ENCODE data around the gene SOX9. TPM values are rescaled to one million over a fixed set of nuclear protein-coding genes. Genes with fewer than 3 reads are reported as not detected.

SOX9 gene
- total RNA-seq, 1 donor from 2014 or later = 36.8 TPM

GRCh38 chr17:72079700-72080099 is 41.1 kb upstream of the SOX9 start:
- TF ChIP-seq CTCF (conservative IDR thresholded peaks at IDR 0.05) = no peak
- no peak for DNase-seq (ENCODE audit: low read depth, low spot score)
- peaks cover 3% of the 10 kb centered on the region for H3K9me3 Mint-ChIP-seq
- no peaks in the 10 kb centered on the region for H3K36me3 Mint-ChIP-seq (ENCODE audit: low read depth)
- H3K27me3 Mint-ChIP-seq (ENCODE audit: low read depth) = no peaks in the 10 kb centered on the region
- H3K4me1 Mint-ChIP-seq = no peaks in the 10 kb centered on the region
- no peak overlapping the region for H3K27ac Mint-ChIP-seq (ENCODE audit: unreplicated experiment)
- no peak overlapping the region for H3K4me3 Mint-ChIP-seq

GRCh38 chr17:72087876-72088275 is 32.9 kb upstream of the SOX9 start:
- Mint-ChIP-seq H3K27me3 (ENCODE audit: low read depth) (no peaks in the 10 kb centered on the region), H3K4me3 (no peak overlapping the region), H3K36me3 (ENCODE audit: low read depth) (no peaks in the 10 kb centered on the region), H3K27ac (ENCODE audit: unreplicated experiment) (no peak overlapping the region), H3K4me1 (no peaks in the 10 kb centered on the region), H3K9me3 (no peaks in the 10 kb centered on the region)
- TF ChIP-seq CTCF (conservative IDR thresholded peaks at IDR 0.05) = no peak
- DNase-seq (ENCODE audit: low read depth, low spot score) = no peak

- no peaks in the 10 kb centered on the region for H3K9me3 Mint-ChIP-seq
These were observed 31.3 kb upstream of the SOX9 start for GRCh38 chr17:72089453-72089987.

GRCh38 chr17:72090108-72090507 is 30.7 kb upstream of the SOX9 start:
- no peak overlapping the region for H3K27ac Mint-ChIP-seq (ENCODE audit: unreplicated experiment)
- no peaks in the 10 kb centered on the region for H3K9me3 Mint-ChIP-seq
- no peaks in the 10 kb centered on the region for H3K36me3 Mint-ChIP-seq (ENCODE audit: low read depth)
- DNase-seq (ENCODE audit: low read depth, low spot score) = no peak
- H3K4me1 Mint-ChIP-seq = no peaks in the 10 kb centered on the region
- no peak for TF ChIP-seq CTCF (conservative IDR thresholded peaks at IDR 0.05)
- H3K27me3 Mint-ChIP-seq (ENCODE audit: low read depth) = no peaks in the 10 kb centered on the region
- H3K4me3 Mint-ChIP-seq = no peak overlapping the region

More at GRCh38 chr17:72089453-72089987, 31.3 kb upstream of the SOX9 start:
- H3K27ac Mint-ChIP-seq (ENCODE audit: unreplicated experiment) = no peak overlapping the region
- no peaks in the 10 kb centered on the region for H3K36me3 Mint-ChIP-seq (ENCODE audit: low read depth)
- TF ChIP-seq CTCF (conservative IDR thresholded peaks at IDR 0.05) = no peak
- H3K4me3 Mint-ChIP-seq = no peak overlapping the region
- no peaks in the 10 kb centered on the region for H3K4me1 Mint-ChIP-seq
- DNase-seq (ENCODE audit: low read depth, low spot score) = no peak
- no peaks in the 10 kb centered on the region for H3K27me3 Mint-ChIP-seq (ENCODE audit: low read depth)

- Mint-ChIP-seq H3K36me3 (ENCODE audit: low read depth) (no peaks in the 10 kb centered on the region), H3K4me1 (no peaks in the 10 kb centered on the region), H3K9me3 (no peaks in the 10 kb centered on the region), H3K4me3 (no peak overlapping the region), H3K27ac (ENCODE audit: unreplicated experiment) (no peak overlapping the region), H3K27me3 (ENCODE audit: low read depth) (no peaks in the 10 kb centered on the region)
- TF ChIP-seq CTCF (conservative IDR thresholded peaks at IDR 0.05) = no peak
- DNase-seq (ENCODE audit: low read depth, low spot score) = no peak
These were observed 28.0 kb upstream of the SOX9 start for GRCh38 chr17:72092710-72093322.
